Lower leg skin (tissue), 3 donors: ENCODE results near the gene KCNN3.

Experiments
- POLR2A ChIP-seq, 2 donors: fragments of 450-650 bp; IDR thresholded peaks; one replicate each; pipeline ENCODE4 v1.6.1; 2016 to 2017; ENCODE audit warnings: antibody characterized with exemption in 2 of 2, mild to moderate bottlenecking in 1 of 2, moderate library complexity in 1 of 2
- TF ChIP-seq, protein P1 (sequence below), 3 donors: fragments of 450-650 bp; IDR thresholded peaks; one replicate each; pipeline ENCODE4 v1.5.1; 2016; ENCODE audit warnings: antibody characterized with exemption in 3 of 3, mild to moderate bottlenecking in 3 of 3, moderate library complexity in 2 of 3

GRCh38 chr1:154833209-154833608 lies 36.9 kb downstream of the KCNN3 start:
- TF ChIP-seq, protein P1, sequence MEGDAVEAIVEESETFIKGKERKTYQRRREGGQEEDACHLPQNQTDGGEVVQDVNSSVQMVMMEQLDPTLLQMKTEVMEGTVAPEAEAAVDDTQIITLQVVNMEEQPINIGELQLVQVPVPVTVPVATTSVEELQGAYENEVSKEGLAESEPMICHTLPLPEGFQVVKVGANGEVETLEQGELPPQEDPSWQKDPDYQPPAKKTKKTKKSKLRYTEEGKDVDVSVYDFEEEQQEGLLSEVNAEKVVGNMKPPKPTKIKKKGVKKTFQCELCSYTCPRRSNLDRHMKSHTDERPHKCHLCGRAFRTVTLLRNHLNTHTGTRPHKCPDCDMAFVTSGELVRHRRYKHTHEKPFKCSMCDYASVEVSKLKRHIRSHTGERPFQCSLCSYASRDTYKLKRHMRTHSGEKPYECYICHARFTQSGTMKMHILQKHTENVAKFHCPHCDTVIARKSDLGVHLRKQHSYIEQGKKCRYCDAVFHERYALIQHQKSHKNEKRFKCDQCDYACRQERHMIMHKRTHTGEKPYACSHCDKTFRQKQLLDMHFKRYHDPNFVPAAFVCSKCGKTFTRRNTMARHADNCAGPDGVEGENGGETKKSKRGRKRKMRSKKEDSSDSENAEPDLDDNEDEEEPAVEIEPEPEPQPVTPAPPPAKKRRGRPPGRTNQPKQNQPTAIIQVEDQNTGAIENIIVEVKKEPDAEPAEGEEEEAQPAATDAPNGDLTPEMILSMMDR (IDR thresholded peaks at IDR 0.05), result no peak
- TF ChIP-seq POLR2A (IDR thresholded peaks at IDR 0.05), result no peak
